HepG2 (cell line): ENCODE data around the gene MOK. TPM values are rescaled to one million over a fixed set of nuclear protein-coding genes. Genes with fewer than 3 reads are reported as not detected.

Experiments used
- BRF2 ChIP-seq: sonication (generic); formaldehyde crosslinking; IDR thresholded peaks from 2 replicates; pipeline ENCODE4 v1.8.1; 2022; ENCODE audit warnings: mild to moderate bottlenecking, missing genetic modification reagents
- CTCF ChIP-seq: sonication (generic); formaldehyde crosslinking; IDR thresholded peaks from 2 replicates; pipeline ENCODE4 v1.5.0; 2020; ENCODE audit warnings: mild to moderate bottlenecking, missing genetic modification reagents, moderate library complexity
- MXD3 ChIP-seq: IDR thresholded peaks from 2 replicates; pipeline ENCODE4 v1.6.1; 2016; ENCODE audit warnings: mild to moderate bottlenecking, missing biosample characterization, missing genetic modification reagents
- RXRA ChIP-seq: sonication (generic); formaldehyde crosslinking; IDR thresholded peaks from 2 replicates; pipeline ENCODE4 v1.5.1; 2020; ENCODE audit warnings: missing genetic modification reagents
- SCMH1 ChIP-seq: sonication (generic); formaldehyde crosslinking; IDR thresholded peaks from 2 replicates; pipeline ENCODE4 v1.9.0; 2021; ENCODE audit warnings: missing genetic modification reagents, mild to moderate bottlenecking, borderline replicate concordance
- ZNF260 ChIP-seq: sonication (generic); formaldehyde crosslinking; IDR thresholded peaks from 2 replicates; pipeline ENCODE4 v1.4.0; 2020; ENCODE audit warnings: missing genetic modification reagents, low read depth, mild to moderate bottlenecking, borderline replicate concordance
- ZNF557 ChIP-seq: sonication (generic); formaldehyde crosslinking; IDR thresholded peaks from 2 replicates; pipeline ENCODE4 v1.4.0; 2020; ENCODE audit warnings: missing genetic modification reagents
- polyA plus RNA-seq, 8 experiments: library from polyadenylated mRNA; depleted of rRNA in 3 of 8; stranded (reverse) in 7 of 8; unstranded in 1 of 8; fragments of >200 nt; fragmentation: Illumina TruSeq in 4 of 8; extraction: Trizol in 4 of 8; gene quantifications; 2 replicates each; pipeline versions ENCODE4 v1.2.1 to v1.2.3, GENCODE V29; 2011 to 2016; ENCODE audit warnings: low read depth in 4 of 8, missing spikeins in 1 of 8, mixed read lengths in 1 of 8; ENCODE audit not compliant: insufficient read depth in 1 of 8
- total RNA-seq, 5 experiments: library from RNA; depleted of rRNA; stranded (reverse); fragments of >200 nt; fragmentation: Illumina TruSeq; extraction: Trizol; gene quantifications; 2 replicates each; pipeline ENCODE4 v1.2.3, GENCODE V29; 2016; ENCODE audit warnings: low read depth in 1 of 5
- TF ChIP-seq, protein P1 (sequence below): sonication (generic); formaldehyde crosslinking; IDR thresholded peaks from 2 replicates; pipeline ENCODE4 v1.4.0; 2020; ENCODE audit warnings: missing genetic modification reagents, borderline replicate concordance

The MOK gene
- total and polyA plus RNA-seq, 2 of the 13 experiments (the other 11 are each of a cell fraction or from before 2014, with no cell fraction given) = 15.3 to 16.9 TPM

DNA sequence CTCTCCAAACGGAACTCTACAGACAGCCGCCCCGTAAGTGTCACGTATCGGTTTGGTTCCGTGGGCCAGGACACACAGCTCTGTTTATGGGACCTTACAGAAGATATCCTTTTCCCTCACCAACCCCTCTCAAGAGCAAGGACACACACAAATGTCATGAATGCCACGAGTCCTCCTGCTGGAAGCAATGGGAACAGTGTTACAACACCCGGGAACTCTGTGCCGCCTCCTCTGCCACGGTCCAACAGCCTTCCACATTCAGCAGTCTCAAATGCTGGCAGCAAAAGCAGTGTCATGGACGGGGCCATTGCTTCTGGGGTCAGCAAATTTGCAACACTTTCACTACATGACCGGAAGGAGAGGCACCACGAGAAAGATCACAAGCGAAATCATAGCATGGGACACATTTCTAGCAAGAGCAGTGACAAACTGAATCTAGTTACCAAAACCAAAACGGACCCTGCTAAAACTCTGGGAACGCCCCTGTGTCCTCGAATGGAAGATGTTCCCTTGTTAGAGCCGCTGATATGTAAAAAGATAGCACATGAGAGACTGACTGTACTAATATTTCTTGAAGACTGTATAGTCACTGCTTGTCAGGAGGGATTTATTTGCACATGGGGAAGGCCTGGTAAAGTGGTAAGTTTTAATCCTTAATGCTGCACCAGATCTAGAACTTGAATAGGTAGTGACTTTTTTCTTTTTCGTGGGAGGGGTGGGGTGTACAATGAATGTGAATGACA lies 95.6 kb downstream of the MOK start (continued):
- TF ChIP-seq ZNF557 (CRISPR knock-in tag) (no peak), CTCF (CRISPR knock-in tag) (peak; percentile 62), RXRA (CRISPR knock-in tag) (no peak), ZNF260 (no peak), MXD3 (no peak), SCMH1 (CRISPR knock-in tag) (no peak), BRF2 (CRISPR knock-in tag) (no peak)
- TF ChIP-seq, protein P1, sequence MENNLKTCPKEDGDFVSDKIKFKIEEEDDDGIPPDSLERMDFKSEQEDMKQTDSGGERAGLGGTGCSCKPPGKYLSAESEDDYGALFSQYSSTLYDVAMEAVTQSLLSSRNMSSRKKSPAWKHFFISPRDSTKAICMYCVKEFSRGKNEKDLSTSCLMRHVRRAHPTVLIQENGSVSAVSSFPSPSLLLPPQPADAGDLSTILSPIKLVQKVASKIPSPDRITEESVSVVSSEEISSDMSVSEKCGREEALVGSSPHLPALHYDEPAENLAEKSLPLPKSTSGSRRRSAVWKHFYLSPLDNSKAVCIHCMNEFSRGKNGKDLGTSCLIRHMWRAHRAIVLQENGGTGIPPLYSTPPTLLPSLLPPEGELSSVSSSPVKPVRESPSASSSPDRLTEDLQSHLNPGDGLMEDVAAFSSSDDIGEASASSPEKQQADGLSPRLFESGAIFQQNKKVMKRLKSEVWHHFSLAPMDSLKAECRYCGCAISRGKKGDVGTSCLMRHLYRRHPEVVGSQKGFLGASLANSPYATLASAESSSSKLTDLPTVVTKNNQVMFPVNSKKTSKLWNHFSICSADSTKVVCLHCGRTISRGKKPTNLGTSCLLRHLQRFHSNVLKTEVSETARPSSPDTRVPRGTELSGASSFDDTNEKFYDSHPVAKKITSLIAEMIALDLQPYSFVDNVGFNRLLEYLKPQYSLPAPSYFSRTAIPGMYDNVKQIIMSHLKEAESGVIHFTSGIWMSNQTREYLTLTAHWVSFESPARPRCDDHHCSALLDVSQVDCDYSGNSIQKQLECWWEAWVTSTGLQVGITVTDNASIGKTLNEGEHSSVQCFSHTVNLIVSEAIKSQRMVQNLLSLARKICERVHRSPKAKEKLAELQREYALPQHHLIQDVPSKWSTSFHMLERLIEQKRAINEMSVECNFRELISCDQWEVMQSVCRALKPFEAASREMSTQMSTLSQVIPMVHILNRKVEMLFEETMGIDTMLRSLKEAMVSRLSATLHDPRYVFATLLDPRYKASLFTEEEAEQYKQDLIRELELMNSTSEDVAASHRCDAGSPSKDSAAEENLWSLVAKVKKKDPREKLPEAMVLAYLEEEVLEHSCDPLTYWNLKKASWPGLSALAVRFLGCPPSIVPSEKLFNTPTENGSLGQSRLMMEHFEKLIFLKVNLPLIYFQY (CRISPR knock-in tag) = no peak
